Measurements from ENCODE around the gene POU2AF1. TPM values are rescaled to one million over a fixed set of nuclear protein-coding genes. Genes with fewer than 3 reads are reported as not detected.

POU2AF1 gene
- total RNA-seq, 4 donors from 2014 or later: 0.57 to 2.2 (median 1.8) TPM; not detected in 1

- Histone ChIP-seq H3K27ac (no peak overlapping the region), H3K4me3 (no peak overlapping the region), H3K9me3 (no peaks in the 10 kb centered on the region), H3K4me1 (peaks cover 0 to 45% (median 16%) of the 10 kb centered on the region in 3 donors), H3K27me3 (no peaks in the 10 kb centered on the region), H3K36me3 (no peaks in the 10 kb centered on the region)
- intact Hi-C loops (cut with DNase I): no loop called here
- no peak for DNase-seq
- 71 to 77% methylated on average over 6 of the region's 7 CpGs for WGBS, 2 donors
- TF ChIP-seq POLR2A (IDR thresholded peaks at IDR 0.05) (no peak), CTCF (IDR thresholded peaks at IDR 0.05) (peak in 1 of 6 experiments; percentile 34)
Measured at GRCh38 chr11:111359223-111360149, 19.6 kb downstream of the POU2AF1 start.

GRCh38 chr11:111358038-111359001 lies 20.8 kb downstream of the POU2AF1 start:
- Histone ChIP-seq H3K36me3 (no peaks in the 10 kb centered on the region), H3K27me3 (no peaks in the 10 kb centered on the region), H3K4me3 (no peak overlapping the region), H3K4me1 (peaks cover 0 to 41% (median 16%) of the 10 kb centered on the region in 3 donors), H3K27ac (no peak overlapping the region), H3K9me3 (no peaks in the 10 kb centered on the region)
- no peak for DNase-seq
- no peak for TF ChIP-seq CTCF (IDR thresholded peaks at IDR 0.05)
- no peak for TF ChIP-seq POLR2A (IDR thresholded peaks at IDR 0.05)
- WGBS, 2 donors: 81 to 89% methylated on average over 19 to 20 of the region's 22 CpGs
- intact Hi-C loops (cut with DNase I): no loop called here

GRCh38 chr11:111357150-111358037 lies 21.7 kb downstream of the POU2AF1 start:
- H3K27ac ChIP-seq: no peak overlapping the region
- 85 to 88% methylated on average over 12 to 17 of the region's 18 CpGs for WGBS, 2 donors
- H3K4me1 ChIP-seq: peaks cover 0 to 38% (median 10%) of the 10 kb centered on the region in 3 donors
- TF ChIP-seq CTCF (IDR thresholded peaks at IDR 0.05) (no peak), POLR2A (IDR thresholded peaks at IDR 0.05) (no peak)
- intact Hi-C loops (cut with DNase I): no loop called here
- no peaks in the 10 kb centered on the region for H3K36me3 ChIP-seq
- H3K27me3 ChIP-seq: no peaks in the 10 kb centered on the region
- H3K9me3 ChIP-seq: no peaks in the 10 kb centered on the region
- H3K4me3 ChIP-seq: no peak overlapping the region
- DNase-seq: no peak

- H3K27me3 ChIP-seq: no peaks in the 10 kb centered on the region
- intact Hi-C loops (cut with DNase I): no loop called here
- no peak for TF ChIP-seq CTCF (IDR thresholded peaks at IDR 0.05)
- no peak for TF ChIP-seq POLR2A (IDR thresholded peaks at IDR 0.05)
- H3K36me3 ChIP-seq: no peaks in the 10 kb centered on the region
- WGBS, 2 donors: 70 to 77% methylated on average over 3 of the region's 3 CpGs
- no peak overlapping the region for H3K27ac ChIP-seq
- no peaks in the 10 kb centered on the region for H3K9me3 ChIP-seq
- H3K4me1 ChIP-seq: peaks cover 0 to 30% (median 9%) of the 10 kb centered on the region in 3 donors
- no peak overlapping the region for H3K4me3 ChIP-seq
- DNase-seq: no peak
Measured at GRCh38 chr11:111356660-111357048, 22.4 kb downstream of the POU2AF1 start.

All from esophagus squamous epithelium (tissue), 5 donors.